IPS-20b (cell line): Measurements from ENCODE around the gene SAMD11.
A peak's percentile ranks its signal among the peaks of the same experiment; 100 is the strongest.

Experiments
- H3K27ac ChIP-seq: one replicate; pipeline ENCODE4 v1.5.1; 2013; ENCODE audit warnings: low read length
- H3K27me3 ChIP-seq: 2 replicates; pipeline ENCODE4 v1.6.1; 2013; ENCODE audit warnings: mild to moderate bottlenecking, low read length, inconsistent platforms; ENCODE audit not compliant: insufficient read depth
- H3K36me3 ChIP-seq: 2 replicates; pipeline ENCODE4 v1.6.1; 2013; ENCODE audit warnings: low read depth, mild to moderate bottlenecking, inconsistent platforms, low read length, moderate library complexity; ENCODE audit not compliant: insufficient read depth
- H3K4me1 ChIP-seq: 2 replicates; pipeline ENCODE4 v1.6.1; 2013; ENCODE audit warnings: mild to moderate bottlenecking, control low read depth, inconsistent platforms, low read length, moderate library complexity; ENCODE audit not compliant: insufficient read depth
- H3K4me3 ChIP-seq: 2 replicates; pipeline ENCODE4 v1.5.1; 2013; ENCODE audit warnings: mild to moderate bottlenecking, low read length, inconsistent platforms
- H3K9ac ChIP-seq: 2 replicates; pipeline ENCODE4 v1.6.1; 2013; ENCODE audit warnings: low read depth, mild to moderate bottlenecking, inconsistent platforms, low read length, moderate library complexity
- H3K9me3 ChIP-seq: 2 replicates; pipeline ENCODE4 v1.6.1; 2013; ENCODE audit warnings: mild to moderate bottlenecking, low read depth, low read length, inconsistent platforms; ENCODE audit not compliant: insufficient read depth

SAMD11 gene

GRCh38 chr1:921011-921837 is 2.5 kb upstream of the SAMD11 start:
- peak overlapping the region; percentile 12; the same call in 1 of the 2 replicates for H3K4me3 ChIP-seq
- H3K9ac ChIP-seq: no peak overlapping the region
- H3K27me3 ChIP-seq: peaks cover 98% of the 10 kb centered on the region
- no peak overlapping the region for H3K27ac ChIP-seq
- H3K9me3 ChIP-seq: no peaks in the 10 kb centered on the region
- no peaks in the 10 kb centered on the region for H3K36me3 ChIP-seq
- no peaks in the 10 kb centered on the region; the same call in 1 of the 2 replicates for H3K4me1 ChIP-seq

GRCh38 chr1:923991-924655 is 400 bp downstream of the SAMD11 start:
- H3K27me3 ChIP-seq: peaks cover 100% of the 10 kb centered on the region
- no peaks in the 10 kb centered on the region; the same call in 1 of the 2 replicates for H3K4me1 ChIP-seq
- H3K36me3 ChIP-seq: no peaks in the 10 kb centered on the region
- no peak overlapping the region for H3K9ac ChIP-seq
- H3K9me3 ChIP-seq: no peaks in the 10 kb centered on the region
- no peak overlapping the region; the same call in 1 of the 2 replicates for H3K4me3 ChIP-seq
- H3K27ac ChIP-seq: no peak overlapping the region

- Histone ChIP-seq H3K27ac (no peak overlapping the region), H3K9me3 (no peaks in the 10 kb centered on the region), H3K4me3 (peak overlapping the region; percentile 43; the same call in 1 of the 2 replicates), H3K36me3 (no peaks in the 10 kb centered on the region), H3K27me3 (peaks cover 100% of the 10 kb centered on the region), H3K4me1 (no peaks in the 10 kb centered on the region; the same call in 1 of the 2 replicates), H3K9ac (no peak overlapping the region)
Measured at GRCh38 chr1:924656-925560, 1.2 kb downstream of the SAMD11 start.

GRCh38 chr1:925561-926421 is 2.1 kb downstream of the SAMD11 start:
- Histone ChIP-seq H3K27me3 (peaks cover 100% of the 10 kb centered on the region), H3K9me3 (no peaks in the 10 kb centered on the region), H3K36me3 (no peaks in the 10 kb centered on the region), H3K9ac (no peak overlapping the region), H3K27ac (no peak overlapping the region), H3K4me1 (no peaks in the 10 kb centered on the region; the same call in 1 of the 2 replicates), H3K4me3 (peak overlapping the region; percentile 38; the same call in 1 of the 2 replicates)

DNA sequence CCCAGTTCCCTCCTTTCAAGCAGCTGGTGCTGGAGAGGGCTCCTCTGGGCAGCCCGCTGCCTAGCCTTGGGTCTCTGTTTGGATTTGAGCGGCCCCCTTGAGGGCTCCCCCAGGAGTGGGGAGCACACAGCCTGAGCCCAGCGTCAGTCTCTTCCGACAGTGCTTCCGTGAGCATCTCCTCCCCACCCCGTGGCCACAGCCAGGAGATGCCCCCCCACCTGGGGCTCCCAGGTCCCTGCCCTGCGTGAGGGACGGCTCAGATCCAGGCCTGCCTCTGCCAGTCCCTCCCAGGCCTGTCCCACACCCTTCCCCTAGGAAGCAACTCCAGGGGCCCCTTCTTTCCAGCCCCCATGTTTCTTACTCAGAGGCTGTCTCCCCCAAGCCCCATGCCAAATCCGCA is 3.5 kb downstream of the SAMD11 start:
- Histone ChIP-seq H3K27ac (no peak overlapping the region), H3K36me3 (no peaks in the 10 kb centered on the region), H3K4me1 (no peaks in the 10 kb centered on the region), H3K9ac (no peak overlapping the region), H3K9me3 (no peaks in the 10 kb centered on the region), H3K4me3 (no peak overlapping the region), H3K27me3 (peaks cover 100% of the 10 kb centered on the region)

DNA sequence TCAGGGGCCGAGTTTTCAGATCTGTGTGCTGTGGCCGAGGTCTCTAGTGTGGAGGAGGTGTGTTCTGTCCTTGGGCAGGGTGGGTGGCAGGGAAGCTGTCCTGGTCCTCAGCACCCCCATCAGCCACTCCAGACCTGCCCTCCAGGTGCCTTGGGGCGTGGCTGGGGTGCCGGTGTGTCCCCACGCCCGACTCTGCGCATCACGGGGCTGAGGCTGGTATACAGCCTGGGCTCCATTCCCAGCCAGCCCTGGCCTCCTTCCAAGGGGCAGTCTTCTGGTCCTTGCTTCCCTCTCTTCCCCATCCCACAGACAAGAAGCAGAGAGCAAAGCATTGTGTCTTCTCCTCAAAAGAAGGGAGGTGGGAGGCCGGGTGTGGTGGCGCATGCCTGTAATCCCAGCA is 4.0 kb downstream of the SAMD11 start:
- Histone ChIP-seq H3K36me3 (no peaks in the 10 kb centered on the region), H3K9ac (no peak overlapping the region), H3K4me3 (no peak overlapping the region), H3K27me3 (peaks cover 100% of the 10 kb centered on the region), H3K27ac (no peak overlapping the region), H3K9me3 (no peaks in the 10 kb centered on the region), H3K4me1 (no peaks in the 10 kb centered on the region)

DNA sequence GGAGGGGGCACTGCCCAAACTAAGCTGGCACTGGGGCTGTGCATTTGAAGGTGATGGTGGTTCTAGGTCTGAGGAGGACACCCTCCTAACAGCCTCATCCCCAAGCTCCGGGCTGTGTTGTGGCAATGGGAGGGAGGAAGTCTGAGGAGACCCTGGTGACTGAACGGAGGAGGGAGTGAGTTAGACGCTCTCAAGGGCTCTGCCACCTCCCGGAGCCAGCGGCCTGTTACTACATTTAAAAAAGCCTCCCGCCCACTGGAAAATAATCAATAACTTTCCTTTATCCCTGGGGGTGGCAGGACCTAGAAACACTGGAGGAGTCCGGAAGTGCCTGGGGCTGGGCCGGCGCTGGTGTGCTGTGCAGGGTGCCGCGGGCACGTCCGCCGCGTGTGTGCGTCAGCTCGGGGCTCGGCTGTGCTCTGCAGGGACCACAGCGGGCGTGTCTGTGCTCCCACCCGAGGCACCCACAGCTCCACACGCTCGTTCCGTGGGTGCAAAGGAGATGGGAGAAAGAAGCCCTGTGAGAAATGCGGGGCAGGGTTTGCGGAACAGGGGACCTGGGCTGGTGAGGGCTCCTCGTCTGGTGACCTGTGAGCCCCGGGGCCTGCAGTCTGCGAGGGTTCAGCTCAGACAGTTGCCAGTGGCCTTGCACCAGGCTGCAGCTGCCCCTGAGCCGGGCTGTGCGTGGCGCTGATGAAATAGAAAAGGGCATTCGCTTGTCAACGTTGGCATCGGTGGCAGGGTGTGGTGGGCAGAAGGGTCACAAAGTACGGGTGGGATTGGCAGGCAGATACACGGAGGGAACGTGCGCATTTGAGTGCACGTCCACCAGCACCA is 5.3 kb downstream of the SAMD11 start:
- Histone ChIP-seq H3K27me3 (peaks cover 99% of the 10 kb centered on the region), H3K36me3 (no peaks in the 10 kb centered on the region), H3K9me3 (no peaks in the 10 kb centered on the region), H3K9ac (no peak overlapping the region), H3K4me1 (no peaks in the 10 kb centered on the region), H3K27ac (no peak overlapping the region), H3K4me3 (no peak overlapping the region)

- Histone ChIP-seq H3K9ac (no peak overlapping the region), H3K4me1 (no peaks in the 10 kb centered on the region; the same call in 1 of the 2 replicates), H3K9me3 (no peaks in the 10 kb centered on the region), H3K4me3 (no peak overlapping the region), H3K27me3 (peaks cover 92% of the 10 kb centered on the region), H3K36me3 (no peaks in the 10 kb centered on the region), H3K27ac (no peak overlapping the region)
Measured at GRCh38 chr1:929712-930632, 6.2 kb downstream of the SAMD11 start.

DNA sequence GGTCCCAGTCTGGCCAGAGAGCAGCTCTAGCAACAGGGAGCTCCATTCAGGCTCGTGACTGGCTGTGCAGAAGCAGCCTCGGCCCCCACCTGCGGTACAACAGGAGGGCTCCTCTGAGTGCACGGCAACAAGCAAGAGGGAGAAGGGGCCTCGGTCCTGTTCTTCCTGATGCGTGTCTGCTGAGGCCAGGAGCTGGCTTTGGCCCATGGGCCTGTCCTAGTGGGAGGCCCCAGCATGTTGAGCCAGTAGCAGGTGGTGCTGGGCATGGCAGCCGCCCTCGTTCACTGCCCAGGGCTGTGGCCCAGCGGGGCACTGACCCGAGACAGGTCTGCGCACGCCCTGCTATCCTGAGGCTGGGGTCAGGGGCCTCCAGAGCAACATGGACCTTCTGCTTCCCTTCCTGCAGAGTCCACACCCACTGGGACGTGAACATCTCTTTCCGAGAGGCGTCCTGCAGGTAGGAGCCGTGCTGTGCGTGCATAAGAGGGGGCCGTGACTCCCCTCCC is 7.0 kb downstream of the SAMD11 start:
- H3K4me3 ChIP-seq: no peak overlapping the region
- no peak overlapping the region for H3K27ac ChIP-seq
- H3K4me1 ChIP-seq: no peaks in the 10 kb centered on the region; the same call in 1 of the 2 replicates
- no peak overlapping the region for H3K9ac ChIP-seq
- peaks cover 92% of the 10 kb centered on the region for H3K27me3 ChIP-seq
- H3K36me3 ChIP-seq: no peaks in the 10 kb centered on the region
- no peaks in the 10 kb centered on the region for H3K9me3 ChIP-seq
